Smooth muscle cell (in vitro differentiated cells): ENCODE results near the gene IFT57. TPM values are rescaled to one million over a fixed set of nuclear protein-coding genes. Genes with fewer than 3 reads are reported as not detected.
A peak's percentile ranks its signal among the peaks of the same experiment; 100 is the strongest.

Experiments used
- DNase-seq: peaks from one replicate; lab custom pipeline; 2025; ENCODE audit not compliant: unreplicated experiment; lab: John Stamatoyannopoulos, UW
- H2AFZ ChIP-seq: fragments of 200-600 bp; sonication (generic); 2 replicates; pipeline ENCODE4 v1.6.0; 2016; ENCODE audit warnings: antibody characterized with exemption, low read depth, mild to moderate bottlenecking
- H3F3A ChIP-seq: fragments of 200-600 bp; sonication (generic); 2 replicates; pipeline ENCODE4 v1.6.0; 2017; ENCODE audit warnings: antibody characterized with exemption, low read depth
- H3K27ac ChIP-seq: fragments of 200-600 bp; sonication (generic); 2 replicates; pipeline ENCODE4 v1.5.1; 2016; ENCODE audit warnings: low read depth, mild to moderate bottlenecking
- H3K27me3 ChIP-seq: fragments of 200-600 bp; sonication (generic); 2 replicates; pipeline ENCODE4 v1.6.1; 2016; ENCODE audit warnings: low read depth, mild to moderate bottlenecking
- H3K36me3 ChIP-seq: fragments of 200-600 bp; sonication (generic); 2 replicates; pipeline ENCODE4 v1.5.1; 2016; ENCODE audit warnings: low read depth
- H3K4me1 ChIP-seq: fragments of 200-600 bp; sonication (generic); 2 replicates; pipeline ENCODE4 v1.5.1; 2016; ENCODE audit warnings: low read depth
- H3K4me2 ChIP-seq: fragments of 200-600 bp; sonication (generic); 2 replicates; pipeline ENCODE4 v1.6.0; 2016; ENCODE audit warnings: mild to moderate bottlenecking
- H3K4me3 ChIP-seq: fragments of 200-600 bp; sonication (generic); 2 replicates; pipeline ENCODE4 v1.5.1; 2016; ENCODE audit warnings: mild to moderate bottlenecking
- H3K79me2 ChIP-seq: fragments of 200-600 bp; sonication (generic); 2 replicates; pipeline ENCODE4 v1.6.0; 2016; ENCODE audit warnings: low read depth, mild to moderate bottlenecking
- H3K9ac ChIP-seq: fragments of 200-600 bp; sonication (generic); 2 replicates; pipeline ENCODE4 v1.6.0; 2016; ENCODE audit warnings: low read depth
- H3K9me3 ChIP-seq: fragments of 200-600 bp; sonication (generic); replicated peaks from 2 replicates; pipeline ENCODE4 v1.5.1; 2016; ENCODE audit warnings: low read depth
- H4K20me1 ChIP-seq: fragments of 200-600 bp; sonication (generic); 2 replicates; pipeline ENCODE4 v1.6.0; 2016; ENCODE audit warnings: low read depth
- WGBS: methylation state at CpG from one replicate; pipeline ENCODE4 v1.1.7; 2016; ENCODE audit warnings: low lambda C conversion rate; 5-methylcytosine and 5-hydroxymethylcytosine counted together
- polyA plus RNA-seq: library from polyadenylated mRNA; unstranded; fragments of >200 nt; fragmentation: Nextera tagmentation; extraction: Ambion mirVana; gene quantifications from 2 replicates; pipeline ENCODE4 v1.2.1, GENCODE V29; 2016
- total RNA-seq: library from RNA; depleted of rRNA; stranded (reverse); fragments of >200 nt; gene quantifications from 2 replicates; pipeline ENCODE4 v1.2.3, GENCODE V29; 2014
- TF ChIP-seq, protein P1 (sequence below): fragments of 200-600 bp; sonication (generic); IDR thresholded peaks from 2 replicates; pipeline ENCODE4 v1.5.1; 2017; ENCODE audit warnings: borderline replicate concordance, mild to moderate bottlenecking, antibody characterized with exemption; ENCODE audit not compliant: insufficient read depth, poor library complexity, severe bottlenecking

The IFT57 gene
- total and polyA plus RNA-seq, 2 experiments from 2014 or later = 24.5 to 42.0 TPM

DNA sequence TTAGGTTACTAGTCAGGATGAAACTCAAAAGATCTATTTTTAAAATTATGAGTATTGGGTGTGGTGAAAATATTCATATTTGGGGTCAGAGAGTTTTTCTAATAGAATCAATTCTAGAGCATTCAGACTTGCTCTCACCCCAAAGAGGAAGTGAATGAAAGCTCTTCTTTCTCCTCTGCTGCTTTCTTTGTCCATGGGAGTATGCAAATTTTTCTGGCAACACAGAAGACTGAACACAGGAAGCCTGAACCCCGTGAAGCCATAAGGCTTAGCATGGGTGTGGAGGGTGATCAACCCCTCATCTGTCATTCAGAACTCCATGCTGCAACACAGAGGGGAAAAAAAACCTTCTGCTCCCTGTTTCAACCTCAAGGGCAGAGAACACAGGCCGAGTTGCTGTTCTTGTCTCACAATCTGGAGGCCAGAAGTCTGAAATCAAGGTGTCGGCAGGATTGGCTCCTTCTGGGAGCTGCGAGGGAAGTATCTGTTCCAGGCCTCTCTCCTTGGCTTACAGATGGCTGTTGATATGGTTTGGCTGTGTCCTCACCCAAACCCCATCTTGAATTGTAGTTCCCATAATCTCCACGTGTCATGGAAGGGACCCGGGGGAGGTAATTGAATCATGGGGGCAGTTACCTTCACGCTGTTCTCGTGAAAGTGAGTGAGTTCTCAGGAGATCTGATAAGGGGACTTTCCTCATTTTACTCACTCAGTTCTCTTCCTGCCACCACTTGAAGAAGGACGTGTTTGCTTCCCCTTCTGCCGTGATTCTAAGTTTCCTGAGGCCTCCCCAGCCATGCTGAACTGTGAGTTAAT is 97.7 kb downstream of the IFT57 start:
- Histone ChIP-seq H2AFZ (peak overlapping the region; percentile 42), H3K27ac (no peak overlapping the region)

DNA sequence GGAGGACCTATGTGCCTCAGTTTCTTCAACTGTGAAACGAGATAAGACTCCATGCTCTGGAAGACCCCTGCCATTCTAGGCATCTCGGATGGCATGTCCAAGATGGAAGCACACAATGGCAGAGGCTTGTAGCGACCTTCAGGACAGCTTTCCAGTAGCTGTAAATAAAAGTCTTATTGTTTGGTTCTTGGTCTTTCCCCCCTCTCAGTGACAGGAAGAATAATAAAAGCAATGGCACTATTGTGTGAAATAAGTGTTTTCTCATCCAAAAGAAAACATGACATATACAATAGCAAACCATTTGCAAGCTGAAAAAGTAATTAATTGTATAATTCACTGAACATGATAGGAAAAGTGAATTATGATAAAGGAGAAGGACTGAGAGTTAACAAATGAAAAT is 98.9 kb downstream of the IFT57 start:
- H3K36me3 ChIP-seq = no peaks in the 10 kb centered on the region
- no peaks in the 10 kb centered on the region for H3F3A ChIP-seq
- no peaks in the 10 kb centered on the region for H3K27me3 ChIP-seq
- peaks cover 5% of the 10 kb centered on the region for H3K4me1 ChIP-seq
- no peak overlapping the region for H3K27ac ChIP-seq
- H3K79me2 ChIP-seq = no peaks in the 10 kb centered on the region
- no peak for DNase-seq
- H3K4me2 ChIP-seq = no peak overlapping the region
- TF ChIP-seq, protein P1, sequence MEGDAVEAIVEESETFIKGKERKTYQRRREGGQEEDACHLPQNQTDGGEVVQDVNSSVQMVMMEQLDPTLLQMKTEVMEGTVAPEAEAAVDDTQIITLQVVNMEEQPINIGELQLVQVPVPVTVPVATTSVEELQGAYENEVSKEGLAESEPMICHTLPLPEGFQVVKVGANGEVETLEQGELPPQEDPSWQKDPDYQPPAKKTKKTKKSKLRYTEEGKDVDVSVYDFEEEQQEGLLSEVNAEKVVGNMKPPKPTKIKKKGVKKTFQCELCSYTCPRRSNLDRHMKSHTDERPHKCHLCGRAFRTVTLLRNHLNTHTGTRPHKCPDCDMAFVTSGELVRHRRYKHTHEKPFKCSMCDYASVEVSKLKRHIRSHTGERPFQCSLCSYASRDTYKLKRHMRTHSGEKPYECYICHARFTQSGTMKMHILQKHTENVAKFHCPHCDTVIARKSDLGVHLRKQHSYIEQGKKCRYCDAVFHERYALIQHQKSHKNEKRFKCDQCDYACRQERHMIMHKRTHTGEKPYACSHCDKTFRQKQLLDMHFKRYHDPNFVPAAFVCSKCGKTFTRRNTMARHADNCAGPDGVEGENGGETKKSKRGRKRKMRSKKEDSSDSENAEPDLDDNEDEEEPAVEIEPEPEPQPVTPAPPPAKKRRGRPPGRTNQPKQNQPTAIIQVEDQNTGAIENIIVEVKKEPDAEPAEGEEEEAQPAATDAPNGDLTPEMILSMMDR = no peak
- WGBS = 92% methylated on average over 3 of the region's 3 CpGs
- H3K9me3 ChIP-seq = no peaks in the 10 kb centered on the region
- no peak overlapping the region for H3K4me3 ChIP-seq
- H4K20me1 ChIP-seq = no peaks in the 10 kb centered on the region
- no peak overlapping the region for H2AFZ ChIP-seq
- H3K9ac ChIP-seq = no peak overlapping the region

More for the DNA sequence above, 97.7 kb downstream of the IFT57 start:
- no peak overlapping the region for H3K4me3 ChIP-seq
- no peaks in the 10 kb centered on the region for H4K20me1 ChIP-seq
- no peaks in the 10 kb centered on the region for H3K9me3 ChIP-seq
- H3K9ac ChIP-seq = no peak overlapping the region
- DNase-seq = no peak
- H3K79me2 ChIP-seq = no peaks in the 10 kb centered on the region
- H3K27me3 ChIP-seq = no peaks in the 10 kb centered on the region
- TF ChIP-seq, protein P1 = no peak
- 75% methylated on average over 10 of the region's 10 CpGs for WGBS
- peaks cover 5% of the 10 kb centered on the region for H3K4me1 ChIP-seq
- no peaks in the 10 kb centered on the region for H3F3A ChIP-seq
- no peak overlapping the region for H3K4me2 ChIP-seq
- H3K36me3 ChIP-seq = no peaks in the 10 kb centered on the region

DNA sequence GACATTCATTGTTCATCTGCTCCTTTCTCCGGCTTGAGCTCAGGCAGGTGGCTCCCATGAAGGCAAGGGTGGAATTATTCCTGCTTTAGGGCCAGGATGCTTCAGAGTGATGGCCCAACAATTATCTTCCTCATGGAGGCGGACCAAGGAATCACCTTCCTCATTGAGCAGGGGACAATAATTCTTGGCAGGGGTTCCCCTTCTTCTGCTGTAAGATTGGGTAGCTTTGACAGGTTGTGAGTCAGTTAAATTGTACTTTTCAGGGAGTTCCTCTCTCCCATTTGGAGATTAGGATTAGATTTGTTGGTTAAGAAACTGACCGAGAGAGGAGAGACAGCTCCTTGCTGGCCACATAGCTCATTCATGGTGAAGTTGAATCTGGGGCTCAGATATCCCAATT is 99.9 kb downstream of the IFT57 start:
- no peaks in the 10 kb centered on the region for H3K79me2 ChIP-seq
- TF ChIP-seq, protein P1 = no peak
- no peaks in the 10 kb centered on the region for H3F3A ChIP-seq
- H3K9ac ChIP-seq = no peak overlapping the region
- no peak overlapping the region for H3K4me3 ChIP-seq
- no peaks in the 10 kb centered on the region for H3K27me3 ChIP-seq
- H4K20me1 ChIP-seq = no peaks in the 10 kb centered on the region
- H3K27ac ChIP-seq = no peak overlapping the region
- WGBS = 96% methylated on average over 3 of the region's 3 CpGs
- no peak overlapping the region for H3K4me2 ChIP-seq
- H3K4me1 ChIP-seq = peaks cover 5% of the 10 kb centered on the region
- no peaks in the 10 kb centered on the region for H3K9me3 ChIP-seq
- no peak for DNase-seq
- H3K36me3 ChIP-seq = no peaks in the 10 kb centered on the region
- H2AFZ ChIP-seq = no peak overlapping the region
